Activated gamma-delta T cell treated with anti-CD3 and anti-CD28 coated beads, Interleukin-2, amount 50 U/mL, for 16 hours (primary cell): ENCODE data around the gene EFCAB6.

Source experiments
- DNase-seq: peaks from one replicate; pipeline ENCODE4 v3.0.0-alpha.2; 2020; ENCODE audit warnings: low read depth

EFCAB6 gene

GRCh38 chr22:43744700-43745410, 67.2 kb downstream of the EFCAB6 start:
- DNase-seq = no peak

DNA sequence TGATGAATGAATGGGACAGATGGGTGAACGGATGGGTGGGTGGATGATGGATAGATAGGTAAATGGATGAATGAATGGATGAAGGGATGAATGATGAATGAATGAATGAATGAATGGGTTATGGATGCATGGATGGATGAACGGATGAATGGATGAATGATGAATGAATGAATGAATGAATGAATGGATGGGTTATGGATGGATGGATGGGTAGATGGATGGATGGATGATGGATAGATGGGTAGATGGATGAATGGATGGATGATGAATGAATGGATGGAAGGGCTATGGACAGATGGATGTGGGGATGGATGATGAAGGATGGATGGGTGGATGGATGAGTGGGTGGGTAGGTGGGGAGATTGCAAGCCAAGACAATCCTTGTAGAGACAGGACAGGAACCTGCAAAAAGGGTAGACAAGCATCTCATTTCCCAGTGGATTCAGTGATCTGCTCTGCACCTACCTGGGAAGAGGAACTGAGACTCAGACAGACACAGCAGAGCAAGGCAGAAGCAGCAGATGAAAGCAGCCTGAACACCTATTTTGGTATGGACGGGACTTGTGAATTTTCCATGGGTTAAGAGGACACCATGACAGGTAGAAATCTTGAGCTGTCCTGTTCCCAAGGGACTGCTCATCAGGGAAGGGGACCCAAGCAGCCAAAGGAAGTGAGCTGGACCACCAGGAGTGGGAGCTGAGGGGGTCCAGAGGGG, 68.0 kb downstream of the EFCAB6 start:
- DNase-seq = no peak

DNA sequence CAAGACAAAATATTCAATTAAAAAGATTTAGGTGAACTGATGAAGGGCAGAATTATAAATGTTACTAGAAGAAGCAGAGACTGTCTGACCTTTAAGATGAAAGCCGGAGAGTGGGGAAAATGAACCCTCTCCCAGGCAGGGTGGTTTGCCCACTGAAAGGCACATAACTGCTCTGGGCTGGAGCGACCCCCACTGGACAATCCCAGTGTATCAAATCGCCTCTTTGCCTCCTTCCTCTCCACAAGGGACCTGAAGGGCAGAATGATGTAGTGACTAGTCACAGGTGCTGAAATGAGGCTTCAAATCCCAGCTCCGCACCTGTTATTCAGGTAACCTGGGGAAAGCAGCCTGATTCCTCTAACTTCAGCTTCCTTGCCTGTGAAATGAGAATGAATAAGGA, 69.0 kb downstream of the EFCAB6 start:
- no peak for DNase-seq

DNA sequence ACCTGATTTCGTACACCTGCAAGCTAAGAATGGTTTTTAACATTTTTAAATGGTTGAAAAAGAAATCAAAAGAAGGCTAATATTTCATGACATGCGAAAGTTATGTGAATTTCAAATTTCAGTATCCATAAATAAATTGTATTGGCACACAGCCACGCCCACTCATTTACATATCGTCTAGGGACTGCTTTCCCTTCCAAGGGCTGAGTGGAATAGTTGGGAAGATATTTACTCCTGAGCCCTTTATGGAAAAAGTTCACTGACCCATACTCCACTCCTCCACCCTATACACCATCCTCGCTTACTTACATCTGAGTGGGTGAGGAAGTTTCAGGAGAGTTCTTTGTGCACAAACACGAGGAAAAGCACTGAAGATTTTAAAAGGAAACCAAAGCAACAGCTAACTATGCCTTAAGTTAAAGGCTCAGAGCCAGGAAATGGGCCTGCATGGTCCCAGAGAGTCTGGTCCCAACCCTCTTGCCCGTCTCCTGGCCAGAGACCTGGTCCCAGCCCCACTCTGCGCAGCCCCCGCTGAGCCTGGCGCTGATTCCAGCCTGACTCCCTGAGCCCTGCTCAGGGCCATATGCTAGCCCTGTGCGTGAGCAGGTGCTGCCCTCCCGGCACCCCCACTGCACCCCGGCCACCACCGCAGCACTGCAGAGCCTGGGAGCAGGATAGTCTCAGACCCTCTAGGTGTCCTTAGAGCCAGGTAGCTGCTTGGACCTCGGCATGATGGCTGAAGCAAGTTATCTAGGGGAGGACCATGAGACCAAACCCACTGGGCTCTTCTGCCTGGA, 69.8 kb downstream of the EFCAB6 start:
- no peak for DNase-seq

DNA sequence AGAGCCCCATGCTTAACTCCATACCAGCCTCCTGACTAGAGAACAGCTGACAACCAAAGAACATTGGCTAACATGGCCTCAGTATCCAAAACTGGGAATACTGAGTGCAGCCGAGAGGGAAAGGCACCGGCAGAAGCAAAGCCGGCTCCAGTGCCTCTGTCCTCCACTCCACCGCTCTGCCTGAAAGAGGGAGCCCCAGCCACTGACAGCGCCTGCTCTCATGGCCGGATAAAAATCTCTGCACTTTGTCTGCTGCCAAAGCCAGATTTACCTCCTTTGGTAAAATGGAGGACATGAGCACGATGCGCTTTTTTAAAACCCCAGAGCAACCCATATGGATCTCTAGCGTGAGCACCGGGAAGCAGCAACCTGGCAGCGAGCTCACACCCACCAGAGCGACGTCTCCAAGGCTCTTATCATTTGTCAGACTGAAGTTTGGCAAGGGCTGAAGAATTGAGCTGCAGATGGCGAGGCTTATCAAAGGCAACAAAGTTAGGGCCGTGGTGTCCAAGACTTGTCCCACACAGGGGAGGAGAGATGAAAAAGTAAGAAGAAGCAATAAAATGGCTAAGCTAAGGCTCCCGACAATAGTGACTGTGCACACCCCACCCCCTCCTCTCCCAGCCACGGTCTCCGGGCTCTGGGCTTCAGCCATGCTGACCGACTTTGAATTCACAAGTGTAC, 71.4 kb downstream of the EFCAB6 start:
- DNase-seq = no peak

- no peak for DNase-seq
Measured at GRCh38 chr22:43739851-43740379, 72.2 kb downstream of the EFCAB6 start.

DNA sequence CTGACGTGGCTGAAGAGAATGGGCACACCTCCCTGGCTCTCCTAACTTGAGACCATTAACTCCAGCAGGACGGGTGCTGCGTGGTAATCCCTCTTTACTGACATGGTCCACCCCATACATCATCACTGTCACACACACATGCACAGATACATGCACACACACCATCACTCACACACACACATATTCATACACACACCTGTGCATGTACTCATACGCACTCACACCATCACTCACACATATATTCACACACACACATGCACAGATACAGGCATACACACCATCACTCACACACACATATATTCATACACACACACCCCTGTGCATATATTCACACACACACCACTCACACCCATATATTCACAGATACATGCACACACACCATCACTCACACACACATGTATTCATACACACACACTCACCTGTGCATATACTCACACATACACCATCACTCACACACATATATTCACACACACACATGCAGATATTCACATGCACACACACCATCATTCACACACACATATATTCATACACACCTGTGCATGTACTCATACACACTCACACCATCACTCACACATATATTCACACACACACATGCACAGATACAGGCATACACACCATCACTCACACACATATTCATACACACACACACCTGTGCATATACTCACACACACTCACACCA, 74.8 kb downstream of the EFCAB6 start:
- no peak for DNase-seq

- DNase-seq = no peak
Measured at GRCh38 chr22:43736651-43737050, 75.5 kb downstream of the EFCAB6 start.

DNA sequence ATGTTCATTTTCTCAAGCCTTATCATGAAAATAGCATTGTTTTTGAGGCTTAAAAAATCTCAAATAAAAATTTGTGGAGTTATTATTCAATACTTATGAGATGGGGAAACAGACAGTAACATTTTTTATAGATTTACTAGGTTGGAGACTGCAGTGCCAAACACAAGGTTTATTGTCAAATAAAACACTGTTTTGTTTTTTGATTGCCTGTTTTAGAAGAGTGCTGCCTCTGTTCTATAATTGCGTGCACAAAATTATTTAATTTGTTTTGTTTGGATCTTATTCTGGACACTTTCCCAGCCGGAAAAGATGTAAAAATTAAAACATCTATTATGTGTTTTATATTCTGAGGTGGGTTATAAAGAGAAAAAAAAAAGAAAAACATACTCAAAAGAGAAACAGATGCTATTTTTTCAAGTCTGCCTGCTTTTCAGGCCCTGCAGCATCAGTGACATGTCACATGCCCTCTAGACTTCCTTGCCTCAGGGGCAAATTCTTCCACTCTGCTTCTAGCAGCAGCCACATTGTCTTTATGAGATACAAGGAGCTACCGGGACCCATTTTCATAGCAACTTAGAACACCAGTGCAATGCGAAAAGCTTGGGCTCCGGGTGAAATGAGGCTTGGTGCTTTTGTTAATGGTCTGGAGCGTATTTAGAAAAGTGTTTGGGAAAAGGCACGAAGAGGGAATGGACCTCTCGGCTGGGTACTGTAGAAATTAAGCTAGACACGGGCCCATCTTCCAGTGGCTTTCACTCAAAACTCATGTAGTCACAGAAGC, 77.5 kb downstream of the EFCAB6 start:
- DNase-seq = no peak

DNA sequence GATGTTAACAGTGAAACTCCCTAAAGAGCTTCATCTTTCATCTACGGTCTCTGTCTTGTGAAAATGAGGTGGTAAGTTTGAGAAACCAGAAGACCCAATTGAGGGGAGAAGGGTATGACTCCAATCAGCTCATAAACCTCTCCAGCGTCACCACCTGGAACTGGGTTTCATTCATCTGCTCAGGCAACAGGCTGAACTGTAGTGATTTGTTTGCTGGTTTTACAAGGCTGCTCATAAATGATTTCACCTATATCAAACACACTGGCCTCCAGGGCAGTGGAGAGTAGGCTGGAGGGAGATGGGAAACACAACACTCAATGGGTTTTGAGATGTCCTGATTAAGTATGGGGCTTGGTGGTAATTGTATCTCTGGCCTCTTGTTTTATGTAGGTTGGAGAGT, 79.0 kb downstream of the EFCAB6 start:
- no peak for DNase-seq

- DNase-seq = no peak
Measured at GRCh38 chr22:43731988-43732387, 80.1 kb downstream of the EFCAB6 start.

DNA sequence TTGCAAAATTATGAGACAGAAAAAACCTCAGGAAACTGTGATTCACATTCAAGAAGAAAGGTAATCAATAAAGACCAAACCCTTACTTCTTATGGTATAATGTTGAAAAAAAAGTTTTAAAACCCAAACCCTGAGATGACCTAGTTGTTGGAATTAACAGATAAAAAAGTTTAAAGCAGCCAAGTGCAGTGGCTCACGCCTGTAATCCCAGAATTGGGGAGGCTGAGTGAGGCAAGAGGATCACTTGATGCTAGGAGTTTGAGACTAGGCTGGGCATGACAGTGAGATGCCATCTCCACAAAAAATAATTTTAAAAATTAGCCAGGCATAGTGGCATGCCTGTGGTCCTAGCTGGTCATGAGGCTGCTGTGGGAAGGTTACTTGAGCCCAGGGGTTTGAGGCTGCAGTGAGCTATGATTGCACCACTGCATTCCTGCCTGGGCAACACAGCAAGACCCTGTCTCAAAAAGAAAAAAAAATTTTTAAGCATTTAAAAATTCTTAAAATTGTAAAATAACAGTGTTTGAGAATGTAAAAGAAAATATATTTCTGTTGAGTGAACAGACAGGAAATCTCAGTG, 85.1 kb downstream of the EFCAB6 start:
- no peak for DNase-seq

GRCh38 chr22:43726322-43726721, 85.8 kb downstream of the EFCAB6 start:
- DNase-seq = no peak

GRCh38 chr22:43723816-43724215, 88.3 kb downstream of the EFCAB6 start:
- DNase-seq = no peak

DNA sequence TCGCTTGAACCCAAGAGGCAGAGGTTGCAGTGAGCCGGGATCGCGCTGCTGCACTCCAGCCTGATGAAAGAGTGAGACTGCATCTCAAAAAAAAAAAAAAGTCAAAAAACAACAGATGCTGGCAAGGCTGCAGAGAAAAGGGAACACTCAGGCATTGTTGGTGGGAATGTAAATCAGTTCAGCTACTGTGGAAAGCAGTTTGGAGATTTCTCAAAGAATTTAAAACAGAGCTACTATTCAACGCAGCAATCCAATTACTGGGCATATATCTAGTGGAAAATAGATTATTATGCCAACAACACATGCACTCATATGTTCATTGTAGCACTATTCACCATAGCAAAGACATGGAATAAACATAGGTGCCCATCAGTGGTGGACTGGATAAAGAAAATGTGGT, 89.7 kb downstream of the EFCAB6 start:
- DNase-seq = no peak

- no peak for DNase-seq
Measured at GRCh38 chr22:43720716-43721115, 91.4 kb downstream of the EFCAB6 start.

DNA sequence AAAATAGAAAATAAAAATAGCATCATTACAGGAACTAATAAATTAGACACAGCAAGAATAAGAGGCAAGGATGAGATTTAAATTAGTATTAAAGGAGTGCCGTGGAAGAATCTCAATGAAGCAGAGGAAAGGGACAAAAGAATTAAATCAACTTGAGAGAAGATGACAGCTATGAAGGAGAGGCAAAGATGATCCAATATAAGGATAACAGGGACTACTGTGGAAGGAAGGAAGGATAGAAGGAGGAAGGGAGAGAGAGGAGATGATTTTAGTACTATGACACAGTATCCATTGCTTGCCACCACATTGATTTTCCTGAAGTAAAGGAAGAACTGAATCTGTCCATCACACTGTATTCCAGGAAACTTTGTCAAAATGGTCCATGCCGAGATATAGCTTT, 98.0 kb downstream of the EFCAB6 start:
- no peak for DNase-seq

DNA sequence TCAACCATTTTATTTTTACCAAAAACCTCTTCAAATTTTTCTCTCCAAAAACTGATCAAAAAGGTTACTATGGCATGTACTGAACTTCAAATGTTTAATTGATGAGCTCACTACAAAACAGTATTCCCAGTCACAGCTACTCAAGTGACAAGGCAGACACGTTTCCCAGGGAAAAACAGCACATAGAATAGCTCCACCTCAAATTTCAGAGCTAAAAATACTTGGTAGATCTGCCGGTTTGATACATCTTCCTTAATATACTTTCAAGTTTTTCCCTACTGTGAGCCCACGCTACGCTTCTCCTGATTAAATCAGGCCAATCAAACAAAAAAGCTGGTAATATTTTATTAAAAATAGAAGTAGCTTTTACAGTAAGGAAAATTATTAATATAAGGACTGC, 100.4 kb downstream of the EFCAB6 start:
- no peak for DNase-seq

GRCh38 chr22:43707648-43708047, 104.5 kb downstream of the EFCAB6 start:
- DNase-seq = no peak

- no peak for DNase-seq
Measured at GRCh38 chr22:43706571-43707328, 105.4 kb downstream of the EFCAB6 start.
